HL-60/S4 (cell line): ENCODE data around the gene TNFSF12.
"Not testable (repeated sequence)": the region's sequence is repeated elsewhere in the genome, so short reads cannot be mapped to it uniquely, and the experiment has no call there.

Source experiments
- in situ Hi-C: fragments of 300-500 bp; cut with MboI; formaldehyde crosslinking; loops from 2 replicates; pipeline ENCODE4 v1.14.3; 2022; ENCODE audit warnings: low sequenced_read_pairs

The TNFSF12 gene

DNA sequence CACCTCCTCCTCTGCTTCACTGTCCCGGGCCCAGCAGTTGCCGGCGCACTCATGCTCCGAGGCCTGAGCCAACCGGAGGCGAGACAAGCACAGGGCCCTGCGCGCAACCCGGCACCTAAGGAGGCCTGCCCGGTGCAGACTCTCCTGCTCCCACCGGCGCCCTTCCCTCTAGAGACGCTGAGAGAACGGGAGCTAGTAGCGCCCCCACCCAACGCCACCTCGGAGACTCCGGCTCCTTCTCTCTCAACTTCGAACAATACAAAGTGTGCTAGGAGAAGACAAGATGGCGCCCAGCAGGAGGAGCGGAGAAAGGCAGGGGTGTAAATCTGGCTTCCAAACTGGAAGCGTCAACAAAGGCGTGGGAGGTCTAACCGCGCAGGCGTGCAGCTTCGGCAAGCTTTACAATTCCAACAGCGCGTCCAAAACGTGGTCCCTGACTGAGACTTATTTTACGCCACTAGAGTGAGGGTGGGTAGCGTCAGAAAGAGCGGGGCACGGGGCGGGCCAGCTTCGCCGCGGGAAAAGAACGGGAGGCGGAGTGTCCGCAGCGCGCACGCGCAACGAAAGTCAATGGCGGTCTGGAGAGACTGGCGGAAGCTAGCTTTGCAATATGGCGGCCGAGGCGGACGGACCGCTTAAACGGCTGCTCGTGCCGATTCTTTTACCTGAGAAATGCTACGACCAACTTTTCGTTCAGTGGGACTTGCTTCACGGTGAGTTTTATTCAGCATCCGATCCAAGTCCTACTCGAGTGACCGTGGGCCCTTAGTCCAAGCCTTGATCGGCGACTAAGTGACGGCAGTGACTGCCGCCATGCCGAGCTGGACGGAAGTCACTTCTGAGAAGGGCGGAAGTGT lies 34.6 kb downstream of the TNFSF12 start, which contains the start of gene MPDU1:
MPDU1 (plus strand) TSS at position 600 of the 857 bp plus-strand sequence; CDS start at position 611, 11 bp downstream.
- in situ Hi-C loops, result no loop called here

DNA sequence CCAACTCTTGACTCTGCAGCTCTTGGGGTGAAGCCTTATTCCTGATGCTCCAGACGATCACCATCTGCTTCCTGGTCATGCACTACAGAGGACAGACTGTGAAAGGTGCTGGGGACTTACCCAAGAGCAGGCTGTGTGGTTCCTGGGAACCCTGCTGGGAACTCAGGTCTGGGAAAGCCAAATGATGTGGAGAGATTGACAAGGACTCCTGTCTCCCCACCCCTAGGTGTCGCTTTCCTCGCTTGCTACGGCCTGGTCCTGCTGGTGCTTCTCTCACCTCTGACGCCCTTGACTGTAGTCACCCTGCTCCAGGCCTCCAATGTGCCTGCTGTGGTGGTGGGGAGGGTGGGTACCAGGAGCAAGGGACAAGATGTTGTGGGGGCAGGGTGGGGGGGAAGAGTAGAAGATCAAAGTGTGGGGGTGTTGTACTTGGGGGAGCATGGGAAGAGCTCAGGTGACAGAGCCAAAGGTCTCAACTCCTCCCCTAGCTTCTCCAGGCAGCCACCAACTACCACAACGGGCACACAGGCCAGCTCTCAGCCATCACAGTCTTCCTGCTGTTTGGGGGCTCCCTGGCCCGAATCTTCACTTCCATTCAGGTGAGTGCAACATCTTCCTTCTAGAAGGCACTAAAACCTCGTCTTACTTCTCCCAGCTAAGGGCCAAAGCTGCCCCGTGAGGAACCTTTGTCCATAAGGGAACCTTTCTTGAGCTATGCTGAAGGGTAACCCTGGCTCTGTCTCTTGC lies 38.0 kb downstream of the TNFSF12 start:
- in situ Hi-C loops, result no loop called here

GRCh38 chr17:7587420-7588151 lies 38.7 kb downstream of the TNFSF12 start:
- in situ Hi-C loops, result no loop called here

GRCh38 chr17:7588553-7589203 lies 39.8 kb downstream of the TNFSF12 start:
- in situ Hi-C loops, result no loop called here

GRCh38 chr17:7589204-7589868 lies 40.5 kb downstream of the TNFSF12 start:
- in situ Hi-C loops, result no loop called here

DNA sequence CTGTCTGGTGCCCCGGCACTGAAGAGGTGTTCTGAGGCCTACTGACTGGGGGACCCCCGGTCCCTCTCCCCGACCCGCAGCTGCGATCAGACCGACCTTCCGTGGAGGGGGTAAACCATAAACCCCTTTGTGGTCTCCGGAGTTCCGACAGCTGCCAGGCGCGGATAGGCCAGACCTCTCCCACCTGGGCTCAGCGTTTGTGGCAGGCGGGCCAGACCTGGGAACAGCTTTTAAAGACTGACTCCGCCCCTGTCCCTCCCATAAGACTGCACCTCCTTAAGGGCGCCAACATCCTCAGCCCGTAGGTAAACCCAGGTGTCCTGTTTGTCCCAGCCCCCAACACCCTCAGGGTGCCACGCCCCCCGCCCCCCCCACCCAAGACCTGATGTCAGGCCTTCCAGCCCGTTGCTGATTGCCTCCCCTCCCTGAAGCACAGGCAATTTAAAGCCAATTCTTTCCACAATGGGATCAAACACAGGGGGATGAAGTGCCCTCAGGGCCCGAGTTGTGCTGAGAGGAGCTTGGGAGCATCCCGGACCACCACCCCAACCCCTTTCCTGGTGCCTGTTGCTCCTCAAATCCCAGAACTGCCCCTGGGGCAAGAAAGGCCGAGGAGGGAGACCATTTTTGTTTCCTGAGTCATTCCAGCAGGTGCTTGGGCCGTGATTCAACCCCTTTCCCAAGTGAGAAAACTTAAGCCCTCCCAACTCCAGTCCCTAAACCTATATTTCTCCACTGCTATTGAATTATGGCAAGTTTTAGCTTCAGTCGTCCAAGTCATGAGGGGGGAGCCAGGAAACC lies 41.2 kb downstream of the TNFSF12 start, which contains the start of gene SOX15:
SOX15 (minus strand) TSS at position 204 of the 801 bp plus-strand sequence. CDS start 418 bp downstream, outside the sequence.
- in situ Hi-C loops, result no loop called here

DNA sequence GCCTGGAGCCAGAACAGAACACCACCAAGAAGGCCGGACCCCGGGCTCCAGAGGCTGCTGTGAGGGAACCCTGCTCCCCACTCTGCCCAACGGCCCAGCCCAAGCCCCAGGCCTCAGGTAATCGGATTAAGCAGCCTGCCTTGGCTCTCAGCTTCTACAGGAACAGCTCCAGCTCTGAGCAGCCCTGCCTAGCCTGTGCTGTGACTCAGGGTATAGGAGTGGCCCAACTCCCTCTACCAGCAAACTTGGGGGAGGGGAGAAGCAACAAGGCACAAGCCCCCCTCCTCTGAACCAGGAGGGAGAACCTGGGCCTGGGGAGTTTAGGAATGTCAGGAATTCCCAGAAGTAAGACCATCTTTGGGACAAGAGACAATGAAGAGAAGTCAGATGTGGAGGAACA lies 41.9 kb downstream of the TNFSF12 start:
- in situ Hi-C loops, result no loop called here

DNA sequence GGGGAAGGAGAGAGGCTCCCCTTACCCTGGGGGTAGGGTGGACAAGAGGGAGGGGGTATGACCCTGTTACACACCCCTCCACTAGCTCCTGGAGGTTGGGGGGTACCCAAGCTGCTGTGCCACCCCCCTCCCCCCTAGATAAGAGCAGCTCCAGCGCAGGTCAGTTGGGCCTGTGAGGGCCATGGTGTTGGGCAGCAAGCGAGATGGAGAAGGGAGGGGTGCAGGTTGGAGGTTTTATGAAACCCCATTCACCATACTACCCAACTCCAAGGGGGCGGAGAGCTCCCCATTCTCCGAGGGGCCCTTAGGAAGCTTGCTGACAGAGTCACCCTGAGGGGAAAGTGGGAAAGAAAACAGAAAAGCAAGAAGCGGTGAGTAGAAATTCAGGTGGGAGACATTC lies 42.7 kb downstream of the TNFSF12 start:
- in situ Hi-C loops, result no loop called here

DNA sequence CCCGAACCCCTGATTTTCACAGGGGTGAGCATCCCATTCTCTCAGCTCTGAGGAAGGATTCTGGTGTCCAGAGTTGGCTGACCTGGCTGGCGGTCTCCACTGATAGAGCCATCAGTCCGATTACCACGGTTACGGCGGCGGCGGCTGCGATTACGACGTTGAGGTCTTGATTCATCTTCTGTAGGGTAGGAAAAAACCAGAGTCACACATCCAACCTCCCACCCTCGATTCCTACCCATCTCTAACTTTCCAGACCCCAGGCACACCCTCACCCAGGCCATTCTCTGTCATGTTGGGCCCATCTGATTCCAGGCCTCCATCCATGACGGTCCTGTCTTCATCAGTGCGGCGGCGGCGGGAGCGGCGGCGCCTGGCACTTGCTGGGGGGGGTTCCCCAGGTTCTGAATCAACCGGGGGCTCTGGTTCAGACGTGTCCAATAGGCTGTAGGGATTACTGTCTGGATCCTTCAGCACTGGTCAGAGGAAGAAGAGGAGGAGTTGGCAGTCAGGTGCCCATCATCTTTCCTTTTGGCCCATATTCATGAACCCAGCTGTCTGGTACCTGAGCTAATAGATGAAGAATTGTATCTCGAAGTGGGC lies 43.7 kb downstream of the TNFSF12 start:
- in situ Hi-C loops, result no loop called here

DNA sequence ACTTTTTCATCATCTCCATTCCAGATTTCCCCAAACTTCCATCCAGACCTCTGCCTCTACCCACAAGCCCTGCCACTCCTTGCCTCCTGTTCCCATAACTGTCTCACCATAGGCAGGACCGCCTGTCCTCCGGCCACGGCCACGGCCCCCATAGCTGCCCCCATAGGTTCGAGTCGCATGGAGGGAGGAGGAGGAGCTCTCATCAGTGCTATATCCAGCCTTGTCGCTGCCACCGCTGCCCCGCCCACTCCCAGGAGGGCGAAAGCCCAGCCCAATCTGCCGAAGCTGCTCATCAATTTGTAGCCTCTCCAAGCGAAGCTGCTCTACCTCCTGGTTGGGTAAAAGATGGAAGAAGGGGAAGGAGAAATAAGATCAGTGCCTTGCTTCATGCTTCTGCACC lies 44.4 kb downstream of the TNFSF12 start:
- in situ Hi-C loops, result no loop called here

- in situ Hi-C loops, result not testable (repeated sequence)
Observed at GRCh38 chr17:7597561-7597960, 48.7 kb downstream of the TNFSF12 start.

DNA sequence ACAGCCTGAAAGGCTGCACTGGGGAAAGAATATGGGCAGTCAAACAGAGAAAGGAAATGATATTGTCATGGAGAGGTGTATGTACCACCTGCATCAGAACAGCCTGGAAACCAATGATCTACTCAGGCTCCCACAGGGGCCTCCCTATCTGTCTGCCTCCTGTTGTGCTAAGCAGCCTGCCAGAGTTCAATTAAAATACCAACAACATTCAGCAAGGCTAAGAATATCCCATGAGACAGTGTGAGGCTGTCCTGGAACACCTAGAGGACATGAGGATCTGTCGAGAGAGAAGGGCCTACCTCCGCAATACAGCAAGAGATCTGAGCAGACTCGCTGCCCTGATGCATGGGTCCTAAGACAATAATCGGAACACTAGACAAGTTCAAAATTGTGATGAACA lies 57.4 kb downstream of the TNFSF12 start:
- in situ Hi-C loops, result no loop called here
